Measurements from ENCODE around the gene AIFM2. TPM values are rescaled to one million over a fixed set of nuclear protein-coding genes. Genes with fewer than 3 reads are reported as not detected.

The AIFM2 gene
- total RNA-seq, 1 donor from 2014 or later = 14.1 TPM

- intact Hi-C loops (cut with DNase I) = no loop called here
- no peak for DNase-seq (ENCODE audit: low spot score)
- ATAC-seq = no peak
Observed at GRCh38 chr10:70147259-70147625, 14.6 kb upstream of the AIFM2 start.

GRCh38 chr10:70146489-70147258 lies 14.0 kb upstream of the AIFM2 start, which contains the start of gene TYSND1:
Gene TYSND1, minus strand, starts transcription at chr10:70146700. Its CDS starts 114 bp downstream, at chr10:70146586.
- ATAC-seq (peak; percentile 96), DNase-seq (ENCODE audit: low spot score) (peak; percentile 98)
- intact Hi-C loops (cut with DNase I) = no loop called here

GRCh38 chr10:70145666-70146488 lies 13.3 kb upstream of the AIFM2 start:
- peak; percentile 76 for DNase-seq (ENCODE audit: low spot score)
- intact Hi-C loops (cut with DNase I) = no loop called here
- peak; percentile 40 for ATAC-seq

GRCh38 chr10:70145166-70145665 lies 12.6 kb upstream of the AIFM2 start:
- ATAC-seq = no peak
- DNase-seq (ENCODE audit: low spot score) = no peak
- intact Hi-C loops (cut with DNase I) = no loop called here

GRCh38 chr10:70144372-70145110 lies 11.9 kb upstream of the AIFM2 start:
- ATAC-seq (no peak), DNase-seq (ENCODE audit: low spot score) (no peak)
- intact Hi-C loops (cut with DNase I) = no loop called here

GRCh38 chr10:70142555-70142954 lies 9.9 kb upstream of the AIFM2 start:
- no peak for ATAC-seq
- intact Hi-C loops (cut with DNase I) = no loop called here
- no peak for DNase-seq (ENCODE audit: low spot score)

GRCh38 chr10:70140297-70140696 lies 7.7 kb upstream of the AIFM2 start:
- no peak for DNase-seq (ENCODE audit: low spot score)
- intact Hi-C loops (cut with DNase I) = no loop called here
- ATAC-seq = no peak

GRCh38 chr10:70139997-70140250 lies 7.3 kb upstream of the AIFM2 start:
- intact Hi-C loops (cut with DNase I) = no loop called here
- ATAC-seq = no peak
- DNase-seq (ENCODE audit: low spot score) = no peak

GRCh38 chr10:70139151-70139996 lies 6.7 kb upstream of the AIFM2 start:
- DNase-seq (ENCODE audit: low spot score) (no peak), ATAC-seq (no peak)
- intact Hi-C loops (cut with DNase I) = no loop called here

GRCh38 chr10:70137927-70138883 lies 5.6 kb upstream of the AIFM2 start:
- intact Hi-C loops (cut with DNase I) = no loop called here
- ATAC-seq (no peak), DNase-seq (ENCODE audit: low spot score) (no peak)

GRCh38 chr10:70137135-70137534 lies 4.5 kb upstream of the AIFM2 start:
- ATAC-seq = no peak
- DNase-seq (ENCODE audit: low spot score) = no peak
- intact Hi-C loops (cut with DNase I) = no loop called here

GRCh38 chr10:70135684-70136083 lies 3.1 kb upstream of the AIFM2 start:
- no peak for DNase-seq (ENCODE audit: low spot score)
- ATAC-seq = no peak
- intact Hi-C loops (cut with DNase I) = no loop called here

GRCh38 chr10:70135046-70135445 lies 2.4 kb upstream of the AIFM2 start:
- DNase-seq (ENCODE audit: low spot score) (no peak), ATAC-seq (no peak)
- intact Hi-C loops (cut with DNase I) = no loop called here

GRCh38 chr10:70131560-70131937 lies 1.1 kb downstream of the AIFM2 start:
- peak; percentile 55 for DNase-seq (ENCODE audit: low spot score)
- intact Hi-C loops (cut with DNase I) = no loop called here
- peak; percentile 23 for ATAC-seq

- peak; percentile 69 for ATAC-seq
- peak; percentile 59 for DNase-seq (ENCODE audit: low spot score)
Observed at GRCh38 chr10:70130878-70131559, 1.6 kb downstream of the AIFM2 start.

GRCh38 chr10:70126700-70127395 lies 5.8 kb downstream of the AIFM2 start:
- no peak for ATAC-seq

More at GRCh38 chr10:70130878-70131559, 1.6 kb downstream of the AIFM2 start:
- intact Hi-C loops (cut with DNase I) = no loop called here

More at GRCh38 chr10:70126700-70127395, 5.8 kb downstream of the AIFM2 start:
- no peak for DNase-seq (ENCODE audit: low spot score)
- intact Hi-C loops (cut with DNase I) = no loop called here

All from sciatic nerve (tissue), 2 donors.